TTC549 (cell line): ENCODE data around the gene GFOD2.

ENCODE experiments used
- FAIRE-seq: peaks from 2 replicates; lab custom pipeline; 2012; peaks lifted over from hg19 to GRCh38; lab: Jason Lieb, UNC

GFOD2 gene

DNA sequence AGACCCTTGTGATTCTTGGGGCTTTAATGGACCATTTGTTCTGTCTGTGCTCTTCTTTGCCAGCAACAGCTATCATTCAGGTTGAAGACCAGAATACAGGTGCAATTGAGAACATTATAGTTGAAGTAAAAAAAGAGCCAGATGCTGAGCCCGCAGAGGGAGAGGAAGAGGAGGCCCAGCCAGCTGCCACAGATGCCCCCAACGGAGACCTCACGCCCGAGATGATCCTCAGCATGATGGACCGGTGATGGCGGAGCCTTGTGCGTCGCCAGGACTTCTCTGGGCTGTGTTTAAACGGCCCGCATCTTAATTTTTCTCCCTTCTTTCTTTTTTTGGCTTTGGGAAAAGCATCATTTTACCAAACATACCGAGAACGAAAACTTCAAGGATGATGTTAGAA lies 81.5 kb downstream of the GFOD2 start:
- no peak for FAIRE-seq

GRCh38 chr16:67636713-67637112 lies 82.4 kb downstream of the GFOD2 start:
- FAIRE-seq: no peak

- FAIRE-seq: no peak
Measured at GRCh38 chr16:67632415-67633172, 86.5 kb downstream of the GFOD2 start.

DNA sequence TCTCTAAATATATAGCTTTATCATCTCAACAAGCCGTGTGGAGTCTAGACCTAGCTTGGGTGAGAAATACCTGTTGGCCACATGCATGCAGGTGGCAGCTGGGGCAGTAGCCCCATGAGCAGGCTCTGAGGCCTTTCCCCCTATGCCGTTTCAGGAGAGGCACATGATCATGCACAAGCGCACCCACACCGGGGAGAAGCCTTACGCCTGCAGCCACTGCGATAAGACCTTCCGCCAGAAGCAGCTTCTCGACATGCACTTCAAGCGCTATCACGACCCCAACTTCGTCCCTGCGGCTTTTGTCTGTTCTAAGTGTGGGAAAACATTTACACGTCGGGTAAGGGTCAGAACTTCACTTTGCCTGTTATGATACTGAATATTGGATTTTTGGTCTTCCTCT lies 90.9 kb downstream of the GFOD2 start:
- FAIRE-seq: no peak
